Mesenteric fat pad (tissue), 1 donor: Measurements from ENCODE around the gene ZNF664. TPM values are rescaled to one million over a fixed set of nuclear protein-coding genes. Genes with fewer than 3 reads are reported as not detected.

Experiments
- DNase-seq: peaks from one replicate; pipeline ENCODE4 v3.0.0-alpha.2; 2020; ENCODE audit warnings: low spot score
- total RNA-seq: library from RNA; stranded (reverse); fragmentation: NEBNext Ultra II Directional; extraction: Animal tissue kit (Norgen Biotek cat#: 25700); gene quantifications from one replicate; pipeline ENCODE4 v1.2.1, GENCODE V29; 2021
- donor health status: DM: yes; HTN: yes; CAD: no.

The ZNF664 gene
- total RNA-seq, 1 donor from 2014 or later, result 85.0 TPM

GRCh38 chr12:124028555-124028925 lies 55.5 kb downstream of the ZNF664 start:
- DNase-seq, result no peak

- DNase-seq, result no peak
These were observed 57.0 kb downstream of the ZNF664 start for GRCh38 chr12:124030008-124030407.

DNA sequence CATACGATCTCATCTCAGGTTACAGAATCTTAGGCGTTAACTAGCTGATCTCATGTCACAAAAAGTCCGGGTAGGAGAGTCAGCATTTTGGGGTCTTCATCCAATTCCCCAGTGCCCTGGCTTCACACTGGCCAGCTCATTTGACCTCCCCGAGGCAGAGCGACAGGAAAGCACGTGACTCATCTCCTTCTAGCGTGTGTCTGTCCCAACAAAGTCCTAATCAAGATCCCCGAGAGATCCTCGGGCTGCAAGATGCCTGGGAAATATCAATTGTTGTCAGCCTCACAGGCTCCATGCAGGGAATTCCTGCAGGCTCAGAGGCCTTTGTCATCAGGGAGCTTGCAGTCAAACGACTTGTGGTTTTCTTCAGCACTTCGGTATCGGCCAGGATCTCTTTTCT lies 57.5 kb downstream of the ZNF664 start:
- DNase-seq, result no peak

- DNase-seq, result no peak
These were observed 58.0 kb downstream of the ZNF664 start for GRCh38 chr12:124031058-124031457.

- DNase-seq, result no peak
These were observed 59.4 kb downstream of the ZNF664 start for GRCh38 chr12:124032265-124032886.

- DNase-seq, result no peak
These were observed 60.8 kb downstream of the ZNF664 start for GRCh38 chr12:124033859-124034258.

DNA sequence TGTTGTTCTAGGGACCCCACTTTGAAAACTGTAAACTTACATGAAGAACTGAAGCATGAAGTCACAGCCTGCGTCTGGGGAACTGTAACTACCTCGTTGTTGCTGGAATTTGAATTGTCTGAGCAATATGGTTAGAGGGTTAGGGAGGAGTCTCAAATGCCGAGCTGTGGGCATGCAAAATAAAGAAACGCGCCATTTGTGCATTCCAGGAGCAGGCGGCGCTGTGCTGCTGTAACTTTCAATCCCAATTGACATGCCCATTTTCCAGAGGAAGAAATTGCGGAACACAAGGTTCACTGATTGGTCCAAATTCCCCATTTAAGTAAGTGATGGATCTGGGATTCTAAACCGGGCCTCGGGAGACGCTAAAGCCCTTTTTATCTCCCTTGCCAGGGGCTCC lies 61.3 kb downstream of the ZNF664 start:
- no peak for DNase-seq

DNA sequence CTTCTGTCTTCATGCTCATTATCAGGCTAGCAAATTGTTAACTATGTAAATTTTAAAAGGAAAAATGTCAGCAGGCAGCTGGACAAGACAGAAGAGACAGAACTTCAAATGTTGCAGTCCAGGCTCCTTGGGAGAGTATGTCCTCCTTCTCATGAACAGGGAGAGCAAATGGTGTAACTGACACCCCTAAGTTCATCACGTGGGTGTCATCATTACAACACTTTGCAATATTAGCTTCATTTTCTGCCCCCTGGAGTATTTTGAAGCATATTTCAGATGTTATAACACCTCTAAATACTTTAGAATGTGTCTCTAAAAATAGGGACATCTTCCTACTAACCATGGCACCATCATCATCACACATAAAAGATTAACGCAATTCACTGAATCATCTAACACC lies 62.1 kb downstream of the ZNF664 start:
- no peak for DNase-seq

GRCh38 chr12:124036171-124036598 lies 63.2 kb downstream of the ZNF664 start:
- no peak for DNase-seq

- no peak for DNase-seq
These were observed 63.7 kb downstream of the ZNF664 start for GRCh38 chr12:124036657-124037109.

DNA sequence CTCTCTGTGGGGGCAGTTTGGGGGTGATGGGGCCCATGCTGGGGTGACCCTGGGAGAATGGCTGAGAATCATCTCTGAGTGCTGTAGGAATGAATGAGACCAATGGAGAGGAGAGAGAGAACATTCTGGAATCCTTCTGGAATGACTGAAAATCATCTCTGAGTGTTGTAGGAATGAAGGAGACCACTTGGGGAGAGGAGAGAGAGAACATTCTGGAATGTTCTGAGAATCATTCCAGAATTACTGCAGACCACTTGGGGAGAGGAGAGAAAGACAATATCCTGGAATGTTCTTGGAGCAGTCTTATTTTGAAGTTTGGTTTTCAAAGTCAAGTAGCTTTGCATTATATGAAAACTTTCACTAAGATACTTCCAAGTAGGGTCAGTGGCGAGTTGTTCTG lies 64.3 kb downstream of the ZNF664 start:
- no peak for DNase-seq

- DNase-seq, result no peak
These were observed 66.3 kb downstream of the ZNF664 start for GRCh38 chr12:124039276-124039675.

- DNase-seq, result no peak
These were observed 67.3 kb downstream of the ZNF664 start for GRCh38 chr12:124040291-124040690.

GRCh38 chr12:124040737-124041136 lies 67.7 kb downstream of the ZNF664 start:
- no peak for DNase-seq

DNA sequence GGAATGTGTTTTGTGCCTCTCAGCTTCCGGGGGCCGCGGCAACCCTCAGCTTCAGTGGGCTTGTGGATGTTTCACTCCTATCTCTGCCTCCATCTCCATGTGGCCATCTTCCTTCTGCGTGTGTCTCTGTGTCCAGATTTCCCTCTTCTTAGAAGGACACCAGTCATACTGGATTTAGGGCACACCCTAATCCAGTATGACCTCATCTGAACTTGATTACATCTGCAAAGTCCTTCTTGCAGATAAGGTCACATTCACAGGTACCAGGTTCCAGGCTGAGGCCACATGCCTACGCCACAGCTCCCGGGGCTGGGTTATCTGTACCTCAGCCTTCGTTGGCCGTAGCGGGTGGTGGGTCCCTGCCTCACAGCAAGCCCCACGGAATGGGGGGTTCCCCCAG lies 68.9 kb downstream of the ZNF664 start:
- no peak for DNase-seq

GRCh38 chr12:124044021-124044420 lies 71.0 kb downstream of the ZNF664 start:
- no peak for DNase-seq

DNA sequence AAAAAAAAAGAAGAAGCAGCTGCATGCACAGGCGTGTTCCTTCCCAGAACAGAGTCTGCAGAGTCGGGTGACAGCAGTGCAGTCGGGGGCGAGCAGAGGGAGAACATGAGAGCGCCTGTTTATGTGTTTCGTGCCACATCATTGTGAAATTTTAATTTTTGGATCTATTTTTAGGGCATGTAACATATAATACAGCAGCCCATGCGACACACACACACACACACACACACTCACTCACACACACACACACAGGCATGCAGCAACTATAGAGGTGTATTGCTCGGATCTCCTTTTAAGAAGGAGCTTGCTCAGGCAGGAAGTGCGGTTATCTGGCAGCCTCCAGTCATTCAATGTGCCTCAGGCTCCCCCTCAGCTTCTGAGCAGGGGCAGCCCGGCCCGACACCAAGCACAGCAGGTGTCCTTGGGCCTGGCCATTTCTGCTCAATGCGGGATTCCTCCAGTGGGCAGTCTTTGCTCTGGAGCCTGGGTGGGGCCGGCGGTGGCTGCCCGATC lies 71.8 kb downstream of the ZNF664 start:
- no peak for DNase-seq

- no peak for DNase-seq
These were observed 72.8 kb downstream of the ZNF664 start for GRCh38 chr12:124045671-124046455.

DNA sequence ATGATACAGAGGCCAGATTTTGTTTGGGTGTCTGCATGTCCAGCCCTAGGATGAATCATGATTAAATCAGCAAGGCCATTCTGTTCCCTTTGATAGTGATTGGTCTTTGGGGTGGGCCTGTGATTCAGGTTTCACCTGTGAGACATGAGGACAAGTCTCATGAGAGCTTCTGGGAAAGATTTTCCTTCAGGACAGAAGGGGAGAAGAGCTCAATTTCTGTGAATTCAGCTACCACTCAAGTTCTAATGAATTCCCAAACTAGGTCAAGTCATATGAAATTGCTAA lies 73.4 kb downstream of the ZNF664 start:
- DNase-seq, result no peak

DNA sequence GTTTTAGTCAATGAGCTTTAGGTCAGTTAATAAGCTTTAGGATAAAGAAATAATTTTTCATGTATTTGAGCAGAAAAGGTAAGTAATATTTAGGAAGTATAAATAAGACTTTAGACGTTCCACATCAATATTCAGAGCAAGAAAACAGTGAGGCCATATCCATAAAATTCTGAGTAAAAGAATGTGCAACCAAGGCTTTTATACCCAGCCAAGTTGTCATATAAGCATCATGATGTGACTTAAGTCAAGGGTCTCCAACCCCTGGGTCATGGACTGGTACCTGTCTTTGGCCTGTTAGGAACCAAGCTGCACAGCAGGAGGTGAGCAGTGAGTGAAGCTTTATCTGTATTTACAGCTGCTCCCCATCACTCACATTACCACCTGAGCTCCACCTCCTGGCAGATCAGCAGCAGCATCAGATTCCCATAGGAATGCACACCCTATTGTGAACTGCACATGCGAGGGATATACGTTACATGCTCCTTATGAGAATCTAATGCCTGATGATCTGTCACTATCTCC lies 74.1 kb downstream of the ZNF664 start:
- DNase-seq, result no peak

DNA sequence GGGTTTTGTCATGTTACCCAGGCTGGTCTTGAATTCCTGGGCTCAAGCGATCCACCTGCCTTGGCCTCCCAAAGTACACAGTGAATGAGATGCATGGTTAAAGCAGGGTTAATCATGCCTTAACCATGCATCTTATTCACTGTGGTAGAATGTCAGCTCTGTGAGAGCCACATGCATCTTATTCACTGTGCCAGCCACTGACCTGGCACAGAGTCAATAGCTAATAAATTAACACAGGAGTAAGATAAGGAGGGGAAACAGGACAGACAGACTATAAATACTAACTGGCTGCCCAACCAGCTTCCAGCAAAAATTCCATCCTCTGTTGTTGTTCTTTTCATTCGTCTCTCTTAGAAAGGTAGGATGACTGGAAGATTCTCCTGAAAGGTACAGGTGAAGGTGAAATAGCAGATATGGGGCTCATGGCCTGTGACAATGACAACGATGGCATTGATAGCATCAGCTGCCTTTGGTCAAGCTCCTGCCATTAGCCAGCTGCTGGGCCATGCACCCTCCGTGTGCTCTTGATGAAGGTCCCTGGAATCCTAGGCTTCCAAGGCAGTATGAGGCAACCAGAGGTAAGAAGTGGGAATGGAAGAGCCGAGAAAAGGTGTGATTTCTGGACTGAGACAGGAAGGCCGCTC lies 76.6 kb downstream of the ZNF664 start:
- DNase-seq, result no peak

DNA sequence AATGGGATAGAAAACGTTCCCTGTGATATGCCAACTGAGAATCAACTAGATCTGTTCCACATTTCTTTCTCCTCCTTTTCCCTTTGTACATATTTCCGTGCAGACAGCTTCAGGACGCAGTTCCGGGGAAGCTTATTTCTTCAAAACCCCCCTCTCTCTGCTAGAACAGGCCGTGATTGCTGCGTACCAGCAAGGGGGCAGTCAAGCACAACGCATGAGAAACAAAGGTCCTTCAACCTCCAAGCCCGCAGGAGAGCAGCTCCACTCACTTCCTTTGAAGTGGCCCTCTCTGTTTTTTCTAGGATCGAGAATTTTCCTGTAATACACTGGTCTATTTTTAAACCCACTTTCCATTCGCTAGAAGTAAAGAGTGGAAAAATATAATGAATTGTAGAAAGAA lies 80.8 kb downstream of the ZNF664 start:
- DNase-seq, result no peak
